ENCODE results near the gene OR5A2.
"Not testable (repeated sequence)": the region's sequence is repeated elsewhere in the genome, so short reads cannot be mapped to it uniquely, and the experiment has no call there.

OR5A2 gene, protein sequence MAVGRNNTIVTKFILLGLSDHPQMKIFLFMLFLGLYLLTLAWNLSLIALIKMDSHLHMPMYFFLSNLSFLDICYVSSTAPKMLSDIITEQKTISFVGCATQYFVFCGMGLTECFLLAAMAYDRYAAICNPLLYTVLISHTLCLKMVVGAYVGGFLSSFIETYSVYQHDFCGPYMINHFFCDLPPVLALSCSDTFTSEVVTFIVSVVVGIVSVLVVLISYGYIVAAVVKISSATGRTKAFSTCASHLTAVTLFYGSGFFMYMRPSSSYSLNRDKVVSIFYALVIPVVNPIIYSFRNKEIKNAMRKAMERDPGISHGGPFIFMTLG

DNA sequence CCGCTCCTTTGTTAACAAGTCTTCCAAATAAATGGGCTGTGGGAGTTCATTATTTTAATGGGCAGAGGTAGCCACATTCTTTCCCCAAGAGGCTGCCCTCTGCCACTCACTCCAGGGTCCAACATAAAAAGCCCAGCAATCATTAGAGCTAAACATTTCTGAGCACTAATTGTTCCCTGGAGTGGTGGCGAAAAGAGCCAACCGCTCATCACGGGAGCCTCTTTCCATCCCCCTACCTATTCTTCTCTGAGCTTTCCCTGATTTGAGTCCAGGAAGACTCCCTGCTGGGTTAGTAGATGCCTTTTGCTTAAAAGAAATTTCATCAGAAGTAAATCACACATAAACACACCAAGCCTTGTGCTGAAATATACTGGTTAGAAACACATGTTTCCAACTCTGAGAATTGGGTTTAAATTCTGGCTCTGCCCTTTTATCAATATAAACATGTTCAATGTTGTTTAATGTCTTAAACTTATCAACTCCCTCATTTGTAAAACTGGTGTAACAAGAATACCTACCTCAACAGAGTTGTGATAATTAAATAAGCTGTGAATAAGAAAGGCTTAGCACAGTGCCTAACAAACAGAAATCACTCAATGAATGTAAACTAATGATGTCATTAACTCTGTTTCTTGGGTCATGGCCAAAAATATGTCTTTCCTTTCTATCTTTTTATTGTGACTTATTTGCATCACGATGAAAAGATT is at the start of gene OR5A2:
TSS of gene OR5A2 (minus strand) at position 53 of the 707 bp plus-strand sequence. CDS start 3,460 bp downstream, outside the sequence.
- peak; percentile 4 for DNase-seq

DNA sequence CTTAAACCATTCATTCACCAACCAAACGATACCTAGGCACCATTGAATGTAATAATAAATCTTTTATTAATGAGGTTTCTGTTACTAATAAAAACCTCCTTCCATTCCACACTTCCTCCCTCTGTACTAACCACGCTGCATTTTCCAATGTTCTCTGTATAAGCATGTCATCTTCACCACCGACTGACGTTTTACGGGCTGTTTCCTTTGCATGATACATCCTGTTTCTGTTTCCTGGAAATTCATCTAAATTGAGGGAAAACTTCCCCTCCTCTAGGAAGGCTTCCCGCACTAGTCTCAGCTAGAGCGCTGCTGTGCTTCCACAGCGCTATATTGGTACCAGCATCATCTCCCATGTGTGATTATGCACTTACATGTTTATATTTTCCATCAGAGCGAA is 49.0 kb upstream of the OR5A2 start:
- DNase-seq, result no peak

DNA sequence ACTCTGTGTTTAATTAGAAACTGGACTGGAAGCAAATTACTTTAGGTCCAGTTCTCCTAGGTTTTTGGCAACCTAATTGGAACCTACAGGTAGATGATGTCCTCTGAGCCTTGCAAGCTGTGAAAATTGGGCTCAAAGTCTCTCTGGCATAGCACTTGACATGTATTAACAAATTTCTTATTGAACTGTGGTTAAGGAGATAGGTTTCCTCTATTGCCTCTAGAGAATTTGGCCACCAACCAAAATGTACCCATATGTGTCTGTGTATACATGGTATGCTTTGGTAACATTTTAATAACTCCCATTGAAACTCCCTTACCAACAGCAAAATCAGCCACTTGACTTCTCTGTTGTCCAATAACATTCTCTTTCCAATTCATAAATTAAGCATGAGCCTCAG is 46.8 kb upstream of the OR5A2 start, which contains the start of gene OR4D10:
TSS of gene OR4D10 (plus strand) at position 301 of the 400 bp plus-strand sequence. CDS start 4,115 bp downstream, outside the sequence.
- DNase-seq, result no peak

DNA sequence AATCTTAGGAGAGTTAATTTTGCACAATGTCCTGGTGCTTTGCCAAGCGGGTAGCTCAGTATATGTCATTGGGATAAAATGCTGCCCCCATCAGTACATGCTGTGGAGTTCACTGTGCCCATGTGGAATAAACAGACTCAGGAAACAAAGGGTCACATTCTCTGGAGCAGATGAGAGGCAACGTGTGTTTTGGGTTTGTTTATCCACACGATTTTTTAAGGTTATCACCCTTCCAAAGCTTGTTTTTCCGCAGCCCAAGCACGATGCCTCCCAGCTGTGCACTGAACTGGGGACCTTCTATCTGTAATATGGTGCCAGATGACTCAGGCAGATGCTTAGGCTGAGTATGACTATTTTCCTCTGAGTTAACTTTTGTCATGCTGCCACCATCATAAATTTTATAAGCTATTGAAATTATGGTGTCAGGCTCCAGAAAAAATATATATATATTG is 37.0 kb upstream of the OR5A2 start:
- DNase-seq, result no peak

GRCh38 chr11:59459916-59460315 is 33.7 kb upstream of the OR5A2 start:
- no peak for DNase-seq

DNA sequence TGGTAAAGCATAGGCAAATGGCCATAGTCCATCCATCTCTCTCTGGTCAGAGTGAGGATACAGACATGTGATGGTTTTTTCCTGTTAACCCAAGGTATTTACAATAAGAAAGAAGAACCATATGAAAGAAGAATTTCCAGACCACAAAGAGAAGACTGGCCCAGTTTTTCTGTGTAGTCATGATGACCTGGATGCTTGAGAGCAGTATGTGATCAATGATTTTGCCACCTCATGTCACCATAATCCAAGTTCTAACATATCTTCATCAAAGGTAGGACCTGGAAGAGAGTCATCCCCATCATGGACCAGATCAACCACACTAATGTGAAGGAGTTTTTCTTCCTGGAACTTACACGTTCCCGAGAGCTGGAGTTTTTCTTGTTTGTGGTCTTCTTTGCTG is 30.4 kb upstream of the OR5A2 start, which contains the start of gene OR4D6:
TSS of gene OR4D6 (plus strand) at position 301 of the 400 bp plus-strand sequence. CDS start at position 301, 0 bp downstream.
- DNase-seq, result no peak

DNA sequence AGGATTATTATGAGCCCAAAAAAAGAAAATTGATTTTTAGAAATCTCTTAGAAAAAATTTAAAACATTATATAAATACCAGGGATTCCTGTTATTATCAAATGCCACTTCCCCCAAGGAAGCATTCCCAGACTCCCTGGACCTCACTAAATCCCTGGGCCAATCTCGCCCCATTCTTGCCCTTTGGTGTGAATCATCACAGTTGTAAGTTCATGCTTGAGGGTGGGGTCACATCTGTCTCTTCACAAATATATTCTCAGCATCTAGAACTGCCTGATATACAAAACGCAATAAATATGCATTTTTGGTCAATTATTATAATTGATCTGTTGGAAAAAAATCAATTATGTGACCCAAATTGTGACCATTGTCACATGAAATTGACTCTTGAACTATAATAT is 22.3 kb upstream of the OR5A2 start:
- no peak for DNase-seq

- DNase-seq, result not testable (repeated sequence)
Observed at GRCh38 chr11:59445624-59446023, 19.4 kb upstream of the OR5A2 start.

DNA sequence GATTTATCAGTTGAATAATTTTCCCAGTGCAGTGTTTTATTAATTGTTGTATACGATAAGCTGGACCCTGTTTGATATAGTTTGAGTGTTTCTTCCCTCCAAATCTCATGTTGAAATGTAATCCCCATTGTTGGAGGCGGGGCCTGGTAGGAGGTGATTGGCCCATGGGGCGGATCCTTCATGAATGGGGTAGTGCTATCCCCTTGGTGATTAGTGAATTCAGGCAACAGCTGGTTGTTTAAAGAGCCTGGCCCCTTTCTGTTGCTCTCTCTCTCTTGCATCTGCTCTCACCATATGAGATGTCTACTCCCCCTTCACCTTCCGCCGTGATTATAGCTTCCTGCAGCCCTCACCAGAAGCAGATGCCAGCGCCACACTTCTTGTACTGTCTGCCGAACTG is 11.6 kb upstream of the OR5A2 start:
- DNase-seq, result no peak

- DNase-seq, result no peak
Observed at GRCh38 chr11:59436169-59436568, 10.0 kb upstream of the OR5A2 start, which contains the start of gene OR5A1. Gene OR5A1 (plus strand): TSS chr11:59436469. CDS start chr11:59443169, 6,700 bp downstream.

DNA sequence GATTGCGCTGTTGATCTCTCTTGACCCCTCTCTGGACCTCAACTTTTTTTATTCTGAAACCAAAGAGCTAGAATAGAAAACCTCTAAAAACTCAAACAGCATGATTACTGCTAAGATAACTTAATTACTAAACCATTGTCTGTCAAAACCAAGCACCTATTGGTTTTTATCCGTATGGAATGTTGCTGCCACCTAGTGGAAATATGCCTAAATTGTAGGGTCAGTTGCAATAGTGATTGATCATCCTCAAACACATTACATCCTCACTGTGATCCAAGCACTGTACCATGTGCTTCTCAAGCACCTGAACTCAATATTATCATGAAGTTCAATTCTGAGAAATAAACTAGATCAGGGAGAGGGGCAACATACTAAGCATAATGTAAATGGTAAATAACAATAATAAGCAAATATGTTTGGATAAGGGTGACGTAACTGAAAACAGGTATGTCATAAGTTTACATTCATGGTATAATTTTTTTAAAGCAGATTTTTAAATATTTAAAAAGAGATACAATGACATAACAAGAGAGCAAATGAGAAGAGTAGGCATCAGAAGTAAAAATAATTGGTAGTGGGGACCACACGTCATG is 3.8 kb upstream of the OR5A2 start:
- peak; percentile 10 for DNase-seq

DNA sequence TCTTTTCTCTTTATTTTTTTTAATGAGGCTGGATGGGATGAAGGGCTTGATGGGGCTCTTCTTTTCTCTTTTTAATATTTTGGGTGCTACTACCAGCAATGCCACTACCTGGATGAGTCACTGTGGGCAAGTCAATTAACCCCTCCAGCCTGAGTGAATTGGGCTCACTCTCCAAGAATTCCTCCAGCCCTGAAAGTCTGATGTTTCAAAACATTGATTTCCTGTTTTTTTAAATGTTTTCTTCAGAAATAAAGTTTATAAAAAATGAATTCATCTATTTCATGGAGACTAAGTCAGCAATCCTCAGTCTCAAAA is 812 bp upstream of the OR5A2 start:
- no peak for DNase-seq

DNA sequence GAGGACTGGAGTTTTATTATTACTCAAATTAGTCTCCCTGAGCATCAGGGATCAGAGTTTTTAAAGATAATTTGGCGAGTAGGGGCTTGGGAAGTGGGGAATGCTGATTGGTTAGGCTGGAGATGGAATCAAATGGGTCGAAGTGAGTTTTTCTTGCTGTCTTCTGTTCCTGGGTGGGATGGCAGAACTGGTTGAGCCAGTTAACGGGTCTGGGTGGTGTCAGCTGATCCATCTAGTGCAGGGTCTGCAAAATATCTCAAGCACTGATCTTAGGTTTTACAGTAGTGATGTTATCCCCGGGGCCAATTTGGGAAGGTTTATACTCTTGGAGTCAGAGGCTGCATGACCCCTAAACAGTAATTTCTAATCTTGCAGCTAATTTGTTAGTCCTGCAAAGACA is 1.1 kb downstream of the OR5A2 start:
- no peak for DNase-seq

DNA sequence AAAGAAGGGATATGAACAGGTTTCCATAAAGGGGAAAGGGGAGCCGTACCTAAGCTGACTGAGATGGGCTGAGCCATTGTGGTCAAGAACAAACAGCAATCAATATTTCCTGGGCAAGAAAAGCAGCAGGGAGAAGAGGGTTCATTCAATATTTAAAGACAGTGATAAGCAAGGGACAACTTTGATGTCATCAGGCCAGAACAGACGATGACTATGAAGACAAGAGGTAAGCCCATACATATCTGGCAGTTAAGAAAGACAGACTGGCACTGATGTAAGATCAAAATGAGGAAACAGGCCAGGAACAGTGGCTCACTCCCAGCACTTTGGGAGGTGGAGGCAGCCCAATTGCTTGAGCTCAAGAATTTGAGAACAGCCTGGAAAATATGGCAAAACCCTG is 2.4 kb downstream of the OR5A2 start:
- no peak for DNase-seq

DNA sequence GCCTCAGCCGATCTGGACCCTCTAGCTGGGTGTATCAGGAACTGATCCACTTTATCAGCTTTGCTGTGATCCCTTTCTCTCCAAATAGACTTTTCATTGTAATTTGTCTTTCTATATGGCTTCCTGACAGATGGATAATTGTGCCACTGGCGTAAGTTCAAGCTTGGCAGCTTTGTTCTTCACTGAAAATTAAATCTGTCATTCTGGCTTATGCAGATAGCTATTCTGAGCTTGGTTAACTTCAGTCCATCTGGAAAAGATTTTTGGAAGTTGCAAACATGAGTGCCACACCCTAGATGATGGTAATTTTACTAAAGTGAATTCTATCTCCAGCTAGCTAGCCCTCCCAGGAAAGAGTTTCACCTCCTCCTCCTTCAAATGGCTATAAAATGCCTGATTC is 8.1 kb downstream of the OR5A2 start:
- no peak for DNase-seq

GRCh38 chr11:59417023-59417422 is 9.2 kb downstream of the OR5A2 start:
- no peak for DNase-seq

GRCh38 chr11:59416613-59417012 is 9.6 kb downstream of the OR5A2 start:
- no peak for DNase-seq

GRCh38 chr11:59415111-59415510 is 11.1 kb downstream of the OR5A2 start:
- DNase-seq, result no peak

- no peak for DNase-seq
Observed at GRCh38 chr11:59413646-59414045, 12.6 kb downstream of the OR5A2 start.

DNA sequence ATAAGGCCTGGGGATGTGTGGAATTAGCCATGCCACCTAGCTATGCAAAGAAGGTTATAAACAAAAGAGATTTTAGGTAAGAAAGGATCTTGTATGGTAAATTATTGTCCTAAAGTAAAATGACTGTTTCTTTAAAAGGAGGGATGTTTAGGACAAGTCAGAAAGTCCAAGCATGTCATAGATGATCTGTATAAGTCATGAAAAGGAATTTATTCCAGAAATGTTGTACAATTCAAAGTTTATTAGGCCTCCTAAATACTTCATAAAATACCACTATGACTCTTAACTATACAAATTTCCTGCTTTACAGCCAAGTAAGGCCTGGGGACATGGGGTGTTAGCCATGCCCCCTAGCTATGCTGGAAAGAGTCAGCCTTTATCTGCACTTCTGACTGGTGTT is 22.7 kb downstream of the OR5A2 start:
- DNase-seq, result no peak

- DNase-seq, result no peak
Observed at GRCh38 chr11:59401262-59401552, 25.0 kb downstream of the OR5A2 start.

DNA sequence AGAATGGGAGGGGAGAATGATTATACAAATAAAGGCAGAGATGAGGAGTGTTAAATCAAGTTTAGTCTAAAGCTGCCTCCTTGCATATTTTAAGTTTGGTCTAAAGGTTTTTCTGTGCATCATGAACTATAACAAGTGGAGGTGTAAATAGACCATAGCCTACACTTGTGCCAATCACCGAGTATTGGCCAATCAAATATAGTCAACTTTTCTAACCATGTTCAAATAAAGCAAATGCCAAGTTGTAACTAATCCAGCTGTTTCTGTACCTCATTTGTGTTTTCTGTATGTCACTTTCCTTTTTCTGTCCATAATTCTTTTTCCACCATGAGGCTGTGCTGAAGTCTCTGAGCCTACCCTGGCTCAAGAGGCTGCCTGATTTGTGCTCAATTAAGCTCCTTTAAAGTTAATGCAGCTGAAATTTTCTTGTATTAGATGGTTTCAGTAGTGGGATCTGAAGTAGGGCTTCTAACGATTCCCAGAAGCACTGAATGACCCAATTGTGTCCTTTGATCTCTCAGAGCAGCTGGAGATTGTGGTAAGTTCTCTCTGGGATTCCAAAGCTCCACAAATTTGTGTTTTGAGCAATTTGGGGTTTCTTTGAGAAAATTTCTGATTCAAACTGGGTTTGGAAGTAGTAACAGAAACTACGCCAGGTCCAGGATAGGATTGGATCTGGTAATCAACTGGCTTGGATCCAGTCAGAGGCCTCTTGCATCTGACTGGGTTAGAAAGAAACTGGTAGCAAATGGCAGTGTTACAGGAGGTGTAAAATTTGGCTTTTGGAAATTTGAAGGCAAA is 25.6 kb downstream of the OR5A2 start:
- DNase-seq, result no peak

DNA sequence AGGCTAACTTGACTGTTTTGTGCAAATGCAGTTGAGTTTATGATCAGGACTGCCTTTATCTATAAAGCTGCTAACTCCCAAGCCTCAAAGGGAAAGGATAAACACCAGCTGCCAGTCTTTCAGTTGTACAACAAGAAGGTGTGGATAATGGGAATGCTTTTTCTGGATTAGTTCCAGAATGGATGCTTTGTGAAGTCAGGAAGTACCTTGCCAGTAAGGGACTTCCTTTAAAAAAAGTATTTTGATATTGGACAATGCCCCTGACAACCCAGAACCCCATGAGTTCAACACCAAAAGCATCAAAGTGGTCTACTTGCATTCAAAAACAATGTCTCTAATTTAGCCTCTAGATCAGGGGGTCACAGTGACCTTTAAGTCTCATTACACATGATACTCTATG is 32.0 kb downstream of the OR5A2 start:
- DNase-seq, result no peak
